HG03432 (cell line): ENCODE measurements around the gene ENOX2.

ENCODE experiments used
- ATAC-seq: cut with Tn5 transposase; IDR thresholded peaks from one replicate; pipeline ENCODE4 v1.9.1; 2021; ENCODE audit warnings: mild to moderate bottlenecking, moderate library complexity; ENCODE audit not compliant: unreplicated experiment

ENOX2 gene

GRCh38 chrX:130704053-130705038, 198.7 kb downstream of the ENOX2 start:
- ATAC-seq = no peak

- ATAC-seq = no peak
Measured at GRCh38 chrX:130702867-130703707, 199.9 kb downstream of the ENOX2 start.

DNA sequence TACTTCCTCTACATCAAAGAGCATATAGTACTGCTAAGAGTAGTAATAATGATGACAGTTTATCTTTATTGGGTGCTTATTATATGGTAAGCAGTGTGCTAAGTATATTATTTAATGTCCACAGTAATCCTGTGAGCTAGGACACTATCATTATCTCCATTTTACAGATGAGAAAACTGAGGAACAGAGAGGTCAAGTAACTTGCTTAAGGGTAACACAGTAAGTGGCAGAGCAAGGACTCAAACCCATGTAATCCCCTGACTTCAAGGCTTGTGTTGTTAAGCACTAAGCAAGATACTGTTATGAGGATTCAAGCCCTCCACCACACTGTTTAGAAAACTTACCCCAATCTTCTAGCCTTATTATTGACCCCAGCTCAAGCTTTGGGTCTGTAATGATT, 202.4 kb downstream of the ENOX2 start:
- ATAC-seq = no peak

- ATAC-seq = no peak
Measured at GRCh38 chrX:130699618-130700017, 203.4 kb downstream of the ENOX2 start.

DNA sequence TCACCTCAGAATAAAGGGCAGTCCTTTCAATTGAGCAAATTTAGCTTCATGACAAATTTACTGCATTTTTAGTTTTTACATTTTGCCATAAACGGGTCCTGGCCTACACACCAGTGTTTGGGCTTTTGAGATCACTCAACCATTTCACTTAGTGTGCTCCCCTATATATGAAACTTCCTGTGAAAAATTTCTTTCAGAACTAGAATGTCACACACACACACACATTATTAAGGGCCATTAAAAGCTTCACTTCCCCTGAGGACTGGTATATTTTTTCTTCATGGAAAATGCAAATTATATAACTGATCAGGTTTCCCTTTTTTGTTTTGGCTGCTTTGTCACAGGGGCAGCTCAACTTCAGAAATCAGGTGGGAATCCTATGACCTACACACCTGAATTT, 206.5 kb downstream of the ENOX2 start:
- peak; percentile 52 for ATAC-seq

GRCh38 chrX:130695931-130696330, 207.1 kb downstream of the ENOX2 start:
- no peak for ATAC-seq

- ATAC-seq = no peak
Measured at GRCh38 chrX:130694983-130695382, 208.0 kb downstream of the ENOX2 start.

- no peak for ATAC-seq
Measured at GRCh38 chrX:130691576-130691975, 211.4 kb downstream of the ENOX2 start.

DNA sequence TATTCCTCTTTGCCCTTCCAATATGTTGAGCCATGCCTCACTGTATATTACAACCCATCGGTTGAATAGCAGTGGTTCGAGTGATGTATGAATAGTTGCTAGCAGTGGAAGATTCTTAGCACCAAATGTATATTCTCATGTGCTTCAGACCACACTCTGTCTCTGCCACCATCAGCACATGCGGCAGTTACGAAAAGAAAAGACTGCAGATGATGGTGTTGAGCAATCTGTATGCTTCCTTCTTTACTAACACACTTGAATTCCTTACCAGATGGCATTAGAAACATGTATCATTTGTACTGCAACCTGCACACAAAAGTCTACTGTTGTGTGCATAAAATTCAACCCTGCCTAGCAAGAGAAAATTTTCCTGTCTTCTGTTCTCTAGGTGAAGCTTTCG, 214.6 kb downstream of the ENOX2 start:
- ATAC-seq = no peak

- no peak for ATAC-seq
Measured at GRCh38 chrX:130682990-130683389, 220.0 kb downstream of the ENOX2 start.

DNA sequence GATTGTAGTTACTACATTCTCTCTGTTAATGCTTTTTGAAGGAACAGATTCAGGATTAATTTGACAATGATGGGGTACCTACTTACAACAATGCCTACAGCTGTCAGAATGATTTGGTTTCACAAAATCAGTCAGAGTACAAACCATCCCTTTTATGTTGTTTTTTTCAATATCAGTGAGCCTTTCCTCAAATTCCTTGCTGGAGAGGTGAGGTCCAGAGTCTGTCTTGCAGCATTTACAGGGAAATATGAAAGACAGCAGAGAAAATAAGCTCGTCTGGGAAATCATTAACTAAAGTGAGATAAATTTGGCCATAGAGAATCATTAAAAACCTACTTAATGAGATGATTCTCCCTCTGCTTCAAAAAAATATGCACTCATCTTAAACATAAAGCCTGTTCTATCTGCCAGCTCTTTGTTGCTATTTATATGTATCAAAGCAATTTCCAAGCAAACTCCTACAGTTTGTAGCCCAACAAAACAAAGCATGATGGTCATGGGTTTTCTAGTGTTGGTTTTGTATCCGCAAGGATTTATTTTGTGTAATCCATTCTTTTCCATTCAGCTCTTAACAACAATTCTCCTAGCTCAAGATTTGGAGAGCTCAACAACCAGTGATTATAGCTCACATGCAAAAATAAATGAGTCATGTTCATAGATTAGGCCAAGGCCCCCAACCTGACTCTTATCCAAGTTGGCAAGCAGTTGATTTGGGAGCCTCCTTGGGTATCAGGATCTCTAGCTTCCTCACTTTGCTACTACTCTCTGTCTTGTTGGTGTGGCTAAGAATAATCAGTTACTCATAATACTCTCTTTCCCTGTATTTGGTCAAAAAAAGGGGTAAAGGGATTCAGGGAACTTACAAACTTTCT, 222.6 kb downstream of the ENOX2 start:
- no peak for ATAC-seq

GRCh38 chrX:130676861-130677260, 226.1 kb downstream of the ENOX2 start:
- no peak for ATAC-seq

GRCh38 chrX:130672214-130672613, 230.8 kb downstream of the ENOX2 start:
- no peak for ATAC-seq

DNA sequence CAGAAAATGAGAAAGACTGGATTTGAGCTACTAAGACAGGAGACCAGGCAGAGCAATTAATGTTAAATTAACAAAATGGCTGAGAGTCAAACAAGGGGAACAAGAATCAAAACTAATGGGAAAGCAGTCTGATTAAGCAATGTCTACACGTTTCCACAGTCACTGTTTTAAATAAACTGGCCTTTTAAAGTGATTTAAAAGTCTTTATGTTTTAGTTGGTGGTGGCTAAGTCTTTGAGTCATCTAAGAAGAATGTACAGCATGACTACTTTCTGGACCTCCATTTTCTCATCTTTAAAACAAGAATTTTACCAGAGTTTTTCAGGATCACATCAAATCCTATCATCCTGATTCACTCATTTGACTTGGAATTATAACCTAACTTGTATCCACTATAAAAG, 233.8 kb downstream of the ENOX2 start:
- no peak for ATAC-seq

DNA sequence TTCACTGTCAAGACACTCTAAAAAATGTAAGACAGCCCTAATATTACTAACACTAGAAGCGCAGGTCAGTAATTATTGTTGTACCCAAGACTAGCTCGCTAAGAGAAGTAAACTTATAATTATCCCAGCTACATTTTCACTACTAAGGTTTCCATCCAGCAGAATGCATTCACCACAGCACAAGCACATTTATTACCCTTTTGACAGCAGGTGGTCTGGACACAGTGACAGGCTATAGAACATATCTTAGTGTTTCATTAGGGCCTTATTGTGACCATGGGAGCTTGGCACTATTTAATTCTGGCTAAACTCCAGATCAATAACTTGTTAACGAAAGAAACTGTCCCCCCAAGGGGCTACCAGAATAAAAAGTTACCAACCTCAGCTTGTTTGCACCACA, 237.7 kb downstream of the ENOX2 start:
- no peak for ATAC-seq

GRCh38 chrX:130658310-130658709, 244.7 kb downstream of the ENOX2 start:
- ATAC-seq = no peak

- ATAC-seq = no peak
Measured at GRCh38 chrX:130654409-130654950, 248.5 kb downstream of the ENOX2 start.

DNA sequence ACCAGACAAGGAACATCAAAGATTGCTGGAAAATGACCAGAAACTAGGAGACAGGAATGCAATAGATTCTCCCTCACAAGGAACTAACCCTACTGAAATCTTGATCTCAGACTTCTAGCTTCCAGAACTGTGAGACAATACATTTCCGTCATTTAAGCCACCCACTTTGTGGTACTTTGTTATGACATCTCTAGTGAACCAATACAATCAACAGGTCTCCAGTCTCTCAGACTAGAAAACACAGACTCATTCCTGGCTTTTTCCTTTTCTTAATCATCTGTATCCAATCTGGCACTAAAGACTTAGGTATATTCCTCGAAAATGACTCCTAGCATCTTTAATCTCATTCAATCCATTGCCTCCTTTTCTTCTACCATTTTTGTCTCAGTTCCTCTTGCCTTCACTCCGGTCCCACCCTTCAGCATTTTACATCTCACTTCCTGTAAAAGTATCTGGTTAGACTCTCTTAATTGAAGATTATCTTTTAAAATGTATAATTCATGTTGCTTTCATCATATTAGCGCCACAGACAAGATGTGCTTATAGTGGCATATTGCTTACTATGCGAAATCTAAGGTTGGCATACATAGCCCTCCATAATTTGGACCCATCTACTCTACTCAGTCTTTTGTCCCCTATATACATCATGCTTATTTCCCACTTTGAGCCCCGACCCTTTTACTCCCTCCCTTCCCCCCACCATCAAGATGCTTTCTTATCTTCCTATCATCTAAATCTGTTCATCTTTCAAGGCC, 250.0 kb downstream of the ENOX2 start:
- ATAC-seq = no peak

- no peak for ATAC-seq
Measured at GRCh38 chrX:130649738-130650137, 253.3 kb downstream of the ENOX2 start.

GRCh38 chrX:130647468-130647867, 255.5 kb downstream of the ENOX2 start:
- ATAC-seq = no peak
